Lung (tissue), 12 donors: Measurements from ENCODE around the gene CIDEB. TPM values are rescaled to one million over a fixed set of nuclear protein-coding genes. Genes with fewer than 3 reads are reported as not detected.

Experiments used
- ATAC-seq: fragments of 200-7000 bp; cut with Tn5 transposase; one replicate; pipeline ENCODE4 v1.9.1; 2020; ENCODE audit warnings: moderate number of reproducible peaks; ENCODE audit not compliant: insufficient read depth, low FRiP score
- DNase-seq, 3 donors: peaks; one replicate each; pipeline ENCODE4 v3.0.0-alpha.2; 2013 to 2017
- H3K27ac ChIP-seq, 2 donors: one replicate each; pipeline ENCODE4 v1.5.1; 2013; ENCODE audit warnings: mild to moderate bottlenecking in 2 of 2, moderate library complexity in 2 of 2, control low read depth in 1 of 2, inconsistent platforms in 1 of 2, low read depth in 1 of 2, low read length in 1 of 2
- H3K27me3 ChIP-seq, 3 donors: one replicate each; pipeline ENCODE4 v1.5.1; 2013; ENCODE audit warnings: low read length in 2 of 3; ENCODE audit not compliant: control insufficient read depth in 3 of 3, insufficient read depth in 3 of 3
- H3K36me3 ChIP-seq, 4 donors: one replicate each; pipeline ENCODE4 v1.5.1; 2013; ENCODE audit warnings: low read length in 4 of 4, mild to moderate bottlenecking in 1 of 4, moderate library complexity in 1 of 4; ENCODE audit not compliant: control insufficient read depth in 4 of 4, insufficient read depth in 4 of 4
- H3K4me1 ChIP-seq, 5 donors: one replicate each; pipeline ENCODE4 v1.5.1; 2013; ENCODE audit warnings: low read length in 5 of 5, mild to moderate bottlenecking in 2 of 5, moderate library complexity in 1 of 5; ENCODE audit not compliant: control insufficient read depth in 5 of 5, insufficient read depth in 5 of 5
- H3K4me3 ChIP-seq: one replicate; pipeline ENCODE4 v1.5.1; 2013; ENCODE audit warnings: mild to moderate bottlenecking, control low read depth, moderate library complexity
- H3K9ac ChIP-seq, 2 donors: one replicate each; pipeline ENCODE4 v1.5.1; 2013; ENCODE audit warnings: low read length in 2 of 2, control low read depth in 1 of 2; ENCODE audit not compliant: insufficient read depth in 1 of 2
- H3K9me3 ChIP-seq, 4 donors: one replicate each; pipeline ENCODE4 v1.5.1; 2013; ENCODE audit warnings: low read length in 3 of 4, mild to moderate bottlenecking in 1 of 4, moderate library complexity in 1 of 4; ENCODE audit not compliant: control insufficient read depth in 4 of 4, insufficient read depth in 3 of 4
- CTCF ChIP-seq: IDR thresholded peaks from 2 replicates; pipeline ENCODE4 v1.5.1; 2012; ENCODE audit warnings: mild to moderate bottlenecking; ENCODE audit errors: control extremely low read depth, extremely low read depth
- WGBS, 2 donors: extraction: QIAGEN DNeasy Blood & Tissue Kit; methylation state at CpG; one replicate each; pipeline ENCODE4 v1.1.7; 2013; 5-methylcytosine and 5-hydroxymethylcytosine counted together
- polyA plus RNA-seq, 2 donors: library from polyadenylated mRNA; stranded (reverse); fragments of 200-250 nt; gene quantifications; one replicate each; pipeline ENCODE4 v1.2.1, GENCODE V29; 2013
- total RNA-seq, 2 donors: library from RNA; depleted of rRNA in 1 of 2; stranded (reverse); fragments of >200 nt in 1 of 2; gene quantifications; one replicate each; pipeline ENCODE4 v1.2.1, GENCODE V29; 2014 to 2021
- donor health status: control.
- donor health status: control.
- donor health status: Bipolar disorder and iron deficiency.
- donor health status: healthy.
- donor health status: DM: yes; HTN: yes; CAD: no.

Gene CIDEB
- total and polyA plus RNA-seq, 4 donors: 8.3 to 19.7 (median 14.2) TPM

GRCh38 chr14:24353559-24354481 is 46.0 kb upstream of the CIDEB start:
- Histone ChIP-seq H3K9ac (no peak overlapping the region), H3K9me3 (no peaks in the 10 kb centered on the region), H3K36me3 (no peaks in the 10 kb centered on the region), H3K4me3 (no peak overlapping the region), H3K4me1 (peaks cover 0 to 8% (median 0%) of the 10 kb centered on the region in 5 donors), H3K27ac (no peak overlapping the region), H3K27me3 (peaks cover 0 to 3% (median 1%) of the 10 kb centered on the region in 3 donors)
- no peak for TF ChIP-seq CTCF
- 52 to 89% methylated on average over 4 to 5 of the region's 5 CpGs for WGBS, 2 donors
- ATAC-seq (no peak), DNase-seq (no peak)

- Histone ChIP-seq H3K9ac (no peak overlapping the region), H3K4me3 (no peak overlapping the region), H3K9me3 (no peaks in the 10 kb centered on the region), H3K4me1 (peaks cover 0 to 8% (median 0%) of the 10 kb centered on the region in 5 donors), H3K27ac (no peak overlapping the region), H3K27me3 (peaks cover 0 to 5% (median 3%) of the 10 kb centered on the region in 3 donors), H3K36me3 (no peaks in the 10 kb centered on the region)
- WGBS, 2 donors: 14 to 22% methylated on average over 4 of the region's 4 CpGs
- peak in 2 of 3 donors; percentile 59 to 69 for DNase-seq
- ATAC-seq: no peak
- no peak for TF ChIP-seq CTCF
Measured at GRCh38 chr14:24351517-24351916, 43.7 kb upstream of the CIDEB start.

- H3K9me3 ChIP-seq: no peaks in the 10 kb centered on the region
- DNase-seq (no peak), ATAC-seq (no peak)
- WGBS, 2 donors: 79 to 85% methylated on average over 5 of the region's 5 CpGs
- no peaks in the 10 kb centered on the region for H3K36me3 ChIP-seq
- H3K9ac ChIP-seq: no peak overlapping the region
- H3K27me3 ChIP-seq: peaks cover 0 to 8% (median 5%) of the 10 kb centered on the region in 3 donors
- no peak overlapping the region for H3K27ac ChIP-seq
- TF ChIP-seq CTCF: no peak
- peaks cover 0 to 8% (median 0%) of the 10 kb centered on the region in 5 donors for H3K4me1 ChIP-seq
- no peak overlapping the region for H3K4me3 ChIP-seq
Measured at GRCh38 chr14:24349742-24350141, 42.0 kb upstream of the CIDEB start.
